Mesenchymal stem cell (in vitro differentiated cells and primary cell): ENCODE data around the gene FIG4.
"Not testable (repeated sequence)": the region's sequence is repeated elsewhere in the genome, so short reads cannot be mapped to it uniquely, and the experiment has no call there.

ENCODE experiments used
- DNase-seq: peaks from one replicate; pipeline ENCODE4 v3.0.0-alpha.2; 2013
- H2AFZ ChIP-seq: one replicate; pipeline ENCODE4 v1.6.1; 2013; ENCODE audit warnings: low read depth, mild to moderate bottlenecking, control low read depth, inconsistent platforms, low read length, moderate library complexity
- H2AK5ac ChIP-seq: 2 replicates; pipeline ENCODE4 v1.6.1; 2013; ENCODE audit warnings: low read length, moderate library complexity, mild to moderate bottlenecking, inconsistent platforms; ENCODE audit not compliant: severe bottlenecking
- H2BK120ac ChIP-seq: one replicate; pipeline ENCODE4 v1.6.1; 2013; ENCODE audit warnings: low read depth, mild to moderate bottlenecking, inconsistent platforms, low read length, moderate library complexity
- H2BK12ac ChIP-seq, 2 experiments: one replicate each; pipeline ENCODE4 v1.6.1; 2013; ENCODE audit warnings: inconsistent platforms in 2 of 2, low read length in 2 of 2, mild to moderate bottlenecking in 2 of 2, moderate library complexity in 2 of 2, control low read depth in 1 of 2
- H2BK15ac ChIP-seq: one replicate; pipeline ENCODE4 v1.6.1; 2013; ENCODE audit warnings: mild to moderate bottlenecking, low read depth, inconsistent platforms; ENCODE audit not compliant: poor library complexity, severe bottlenecking
- H2BK5ac ChIP-seq: 2 replicates; pipeline ENCODE4 v1.6.1; 2013; ENCODE audit warnings: low read depth, mild to moderate bottlenecking, low read length, control low read depth, inconsistent platforms; ENCODE audit not compliant: poor library complexity, severe bottlenecking
- H3K14ac ChIP-seq, 2 experiments: one replicate each; pipeline ENCODE4 v1.6.1; 2013; ENCODE audit warnings: inconsistent platforms in 2 of 2, low read length in 2 of 2, control low read depth in 1 of 2, mild to moderate bottlenecking in 1 of 2, moderate library complexity in 1 of 2
- H3K18ac ChIP-seq, 2 experiments: one replicate each; pipeline ENCODE4 v1.6.1; 2013; ENCODE audit warnings: inconsistent platforms in 2 of 2, low read length in 2 of 2, control low read depth in 1 of 2, low read depth in 1 of 2, mild to moderate bottlenecking in 1 of 2
- H3K23ac ChIP-seq, 2 experiments: one replicate each; pipeline ENCODE4 v1.6.1; 2013; ENCODE audit warnings: inconsistent platforms in 2 of 2, low read length in 2 of 2, mild to moderate bottlenecking in 2 of 2, moderate library complexity in 2 of 2, control low read depth in 1 of 2
- H3K27ac ChIP-seq: 2 replicates; pipeline ENCODE4 v1.5.1; 2013; ENCODE audit warnings: mild to moderate bottlenecking, moderate library complexity, low read length, control low read depth, inconsistent platforms; ENCODE audit not compliant: poor library complexity, severe bottlenecking
- H3K27me3 ChIP-seq, 2 experiments: 2 replicates each; pipeline versions ENCODE4 v1.6.1 to v1.7.0; 2013; ENCODE audit warnings: low read length in 2 of 2, mild to moderate bottlenecking in 2 of 2, moderate library complexity in 2 of 2, control low read depth in 1 of 2, inconsistent platforms in 1 of 2; ENCODE audit not compliant: control insufficient read depth in 1 of 2, insufficient read depth in 1 of 2
- H3K36me3 ChIP-seq, 2 experiments: 2 replicates each; pipeline versions ENCODE4 v1.6.1 to v1.7.0; 2013; ENCODE audit warnings: low read length in 2 of 2, control low read depth in 1 of 2, inconsistent platforms in 1 of 2, low read depth in 1 of 2, mild to moderate bottlenecking in 1 of 2; ENCODE audit not compliant: insufficient read depth in 2 of 2, control insufficient read depth in 1 of 2
- H3K4ac ChIP-seq, 2 experiments: one replicate each; pipeline ENCODE4 v1.6.1; 2013; ENCODE audit warnings: inconsistent platforms in 2 of 2, low read length in 2 of 2, mild to moderate bottlenecking in 2 of 2, moderate library complexity in 2 of 2, control low read depth in 1 of 2, low read depth in 1 of 2
- H3K4me1 ChIP-seq: 2 replicates; pipeline ENCODE4 v1.6.1; 2013; ENCODE audit warnings: low read depth, low read length, control low read depth; ENCODE audit not compliant: control insufficient read depth, insufficient read depth
- H3K4me2 ChIP-seq: 2 replicates; pipeline ENCODE4 v1.6.1; 2013; ENCODE audit warnings: low read length, mild to moderate bottlenecking, inconsistent platforms; ENCODE audit not compliant: poor library complexity, severe bottlenecking
- H3K4me3 ChIP-seq, 2 experiments: 2 replicates each; pipeline versions ENCODE4 v1.5.1 to v1.7.0; 2013; ENCODE audit warnings: low read length in 2 of 2, mild to moderate bottlenecking in 2 of 2, control low read depth in 1 of 2, low read depth in 1 of 2; ENCODE audit not compliant: insufficient read depth in 1 of 2
- H3K79me1 ChIP-seq: replicated peaks from 2 replicates; pipeline ENCODE4 v1.6.1; 2013; ENCODE audit warnings: mild to moderate bottlenecking, control low read depth, low read length, inconsistent platforms; ENCODE audit not compliant: poor library complexity, severe bottlenecking
- H3K9ac ChIP-seq: 2 replicates; pipeline ENCODE4 v1.7.0; 2013; ENCODE audit warnings: mild to moderate bottlenecking, low read length, moderate library complexity
- H3K9me3 ChIP-seq: 2 replicates; pipeline ENCODE4 v1.7.0; 2013; ENCODE audit warnings: mild to moderate bottlenecking, low read length; ENCODE audit not compliant: control insufficient read depth
- H4K8ac ChIP-seq: one replicate; pipeline ENCODE4 v1.6.1; 2013; ENCODE audit warnings: inconsistent platforms, mild to moderate bottlenecking, low read length, moderate library complexity
- H4K91ac ChIP-seq: one replicate; pipeline ENCODE4 v1.6.1; 2013; ENCODE audit warnings: mild to moderate bottlenecking, low read length, inconsistent platforms
- WGBS: methylation state at CpG from one replicate; pipeline ENCODE4 v1.1.7; 2013; ENCODE audit warnings: mixed read lengths; 5-methylcytosine and 5-hydroxymethylcytosine counted together

The FIG4 gene

DNA sequence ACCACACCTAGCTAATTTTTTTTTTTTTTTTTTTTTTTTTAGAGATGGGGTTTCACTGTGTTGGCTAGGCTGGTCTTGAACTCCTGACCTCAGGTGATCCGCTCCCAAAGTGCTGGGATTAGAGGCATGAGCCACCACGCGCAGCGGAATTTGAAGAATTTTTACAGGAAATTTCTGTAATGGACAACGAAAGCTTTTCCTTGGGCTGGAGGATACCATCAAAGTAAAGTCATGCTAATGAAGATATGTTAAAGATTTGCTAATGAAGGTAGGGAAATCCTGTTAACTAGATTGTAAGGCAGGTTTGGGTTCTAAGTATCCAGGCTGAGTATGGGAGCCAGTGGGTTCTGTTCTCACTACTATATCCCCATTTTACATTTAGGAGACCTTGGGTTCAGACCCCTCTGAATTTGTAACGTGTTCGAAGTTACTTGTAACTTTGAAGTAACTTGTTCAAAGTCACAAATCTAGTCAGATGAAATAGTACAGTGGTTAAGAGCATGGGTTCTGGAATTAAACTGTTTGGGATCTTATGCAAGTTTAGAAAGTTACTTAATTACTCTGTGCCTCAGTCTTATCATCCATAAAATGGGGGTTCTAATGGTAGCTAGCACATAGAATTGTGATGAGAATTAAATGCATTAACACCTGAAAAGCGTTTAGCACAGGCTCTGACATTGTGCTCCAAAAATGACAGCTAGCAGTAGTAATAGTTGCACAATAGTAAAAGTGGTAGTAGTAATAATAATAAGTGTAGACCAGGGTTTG lies 163.6 kb downstream of the FIG4 start:
- H2AFZ ChIP-seq = no peak overlapping the region
- H3K4ac ChIP-seq = no peak overlapping the region
- no peaks in the 10 kb centered on the region for H3K36me3 ChIP-seq
- no peak overlapping the region for H3K23ac ChIP-seq
- no peak overlapping the region for H2BK120ac ChIP-seq
- H3K4me1 ChIP-seq = no peaks in the 10 kb centered on the region
- 81% methylated on average over 8 of the region's 8 CpGs for WGBS
- no peaks in the 10 kb centered on the region for H3K27me3 ChIP-seq
- no peaks in the 10 kb centered on the region for H3K79me1 ChIP-seq
- no peak overlapping the region for H2AK5ac ChIP-seq
- H3K4me2 ChIP-seq = no peak overlapping the region
- H4K91ac ChIP-seq = no peak overlapping the region
- H4K8ac ChIP-seq = no peak overlapping the region
- no peak overlapping the region for H3K9ac ChIP-seq
- H2BK5ac ChIP-seq = no peak overlapping the region
- H3K27ac ChIP-seq = no peak overlapping the region
- no peak overlapping the region for H3K18ac ChIP-seq
- H3K9me3 ChIP-seq = no peaks in the 10 kb centered on the region
- no peak overlapping the region for H2BK12ac ChIP-seq
- H3K4me3 ChIP-seq = no peak overlapping the region
- H2BK15ac ChIP-seq = no peak overlapping the region
- DNase-seq = no peak
- no peak overlapping the region for H3K14ac ChIP-seq

DNA sequence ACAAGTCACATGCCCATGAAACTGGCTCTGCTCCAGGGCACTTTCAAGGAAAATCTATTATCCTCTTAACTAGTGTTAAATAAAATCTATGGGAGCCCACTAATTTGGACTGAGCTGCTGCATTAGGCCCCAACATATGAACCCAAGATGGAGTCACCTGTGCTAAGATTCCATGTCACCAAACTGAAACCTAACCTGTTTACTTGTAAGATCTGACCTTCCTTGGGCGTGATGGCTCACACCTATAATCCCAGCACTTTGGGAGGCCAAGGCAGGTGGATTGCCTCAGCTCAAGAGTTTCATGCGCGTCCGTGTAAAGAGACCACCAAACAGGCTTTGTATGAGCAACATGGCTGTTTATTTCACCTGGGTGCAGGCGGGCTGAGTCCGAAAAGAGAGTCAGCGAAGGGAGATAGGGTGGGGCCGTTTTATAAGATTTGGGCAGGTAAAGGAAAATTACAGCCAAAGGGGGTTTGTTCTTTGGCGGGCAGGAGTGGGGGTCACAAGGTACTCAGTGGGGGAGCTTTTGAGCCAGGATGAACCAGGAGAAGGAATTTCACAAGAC lies 164.5 kb downstream of the FIG4 start:
- 78% methylated on average over 9 of the region's 9 CpGs for WGBS
- not testable (repeated sequence) for H3K4me3 ChIP-seq, H2BK15ac ChIP-seq, H2AFZ ChIP-seq, H3K9me3 ChIP-seq, H2BK120ac ChIP-seq, H3K4ac ChIP-seq, H3K27ac ChIP-seq, H4K8ac ChIP-seq, H2AK5ac ChIP-seq, H3K14ac ChIP-seq, H3K79me1 ChIP-seq, H3K27me3 ChIP-seq, H2BK5ac ChIP-seq, H4K91ac ChIP-seq, DNase-seq, H3K9ac ChIP-seq, H3K18ac ChIP-seq, H2BK12ac ChIP-seq, H3K4me1 ChIP-seq, H3K4me2 ChIP-seq, H3K36me3 ChIP-seq, H3K23ac ChIP-seq

DNA sequence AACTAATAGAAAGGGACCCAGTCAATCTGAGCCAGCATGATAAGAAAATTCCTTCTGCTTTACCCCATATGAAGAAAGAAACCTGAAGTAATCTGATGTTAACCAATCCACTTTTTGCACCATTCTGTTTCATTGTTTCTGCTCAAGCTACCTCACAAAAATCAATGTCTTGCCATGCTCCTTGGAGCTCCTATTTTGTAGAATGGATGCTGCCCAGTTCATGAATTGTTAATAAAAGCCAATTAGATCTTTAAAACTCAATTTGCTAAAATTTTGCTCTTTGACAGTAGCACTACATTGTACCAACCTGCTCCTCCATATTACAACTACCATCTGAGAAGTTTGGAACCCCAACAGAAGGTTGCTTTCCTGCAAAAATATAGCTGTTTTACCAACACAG lies 170.8 kb downstream of the FIG4 start:
- Histone ChIP-seq H3K23ac (no peak overlapping the region), H3K9me3 (peaks cover 4% of the 10 kb centered on the region), H2BK12ac (no peak overlapping the region), H3K9ac (no peak overlapping the region), H2BK5ac (no peak overlapping the region), H3K36me3 (no peaks in the 10 kb centered on the region), H2AFZ (no peak overlapping the region), H3K79me1 (no peaks in the 10 kb centered on the region), H3K14ac (no peak overlapping the region), H3K27ac (no peak overlapping the region), H4K91ac (no peak overlapping the region), H3K4ac (no peak overlapping the region), H3K4me3 (no peak overlapping the region), H3K4me2 (no peak overlapping the region), H3K4me1 (peaks cover under 1% of the 10 kb centered on the region), H2BK120ac (no peak overlapping the region), H2AK5ac (no peak overlapping the region), H2BK15ac (no peak overlapping the region), H3K27me3 (peaks cover 0 to 11% of the 10 kb centered on the region in 2 experiments), H3K18ac (no peak overlapping the region), H4K8ac (no peak overlapping the region)
- DNase-seq = no peak

DNA sequence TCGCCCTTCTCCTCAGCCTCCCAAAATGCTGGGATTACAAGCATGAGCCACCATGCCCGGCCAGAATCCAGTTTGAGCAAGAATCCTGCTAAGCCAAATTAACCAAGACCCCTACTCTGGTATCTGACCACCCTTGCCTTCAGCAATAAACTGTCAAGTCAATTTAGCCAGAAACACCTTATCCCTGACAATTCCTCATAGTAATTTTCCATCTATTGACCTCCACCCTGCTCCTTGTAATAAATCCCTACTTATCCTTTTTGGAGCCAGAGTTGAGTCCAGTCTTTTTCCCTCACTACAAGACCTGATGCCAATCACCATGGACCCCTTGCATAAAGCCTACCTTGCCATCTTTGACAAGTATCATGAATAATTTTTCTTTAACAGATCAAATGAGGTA lies 173.0 kb downstream of the FIG4 start:
- peaks cover 4% of the 10 kb centered on the region for H3K9me3 ChIP-seq
- H3K18ac ChIP-seq = no peak overlapping the region
- H3K4me1 ChIP-seq = peaks cover 2% of the 10 kb centered on the region
- no peak overlapping the region for H3K9ac ChIP-seq
- no peak overlapping the region for H2BK15ac ChIP-seq
- no peak overlapping the region for H3K4me2 ChIP-seq
- no peak overlapping the region for H3K4ac ChIP-seq
- DNase-seq = no peak
- no peak overlapping the region for H3K4me3 ChIP-seq
- no peak overlapping the region for H4K8ac ChIP-seq
- no peaks in the 10 kb centered on the region for H3K79me1 ChIP-seq
- WGBS = 82% methylated on average over 2 of the region's 2 CpGs
- H2AK5ac ChIP-seq = no peak overlapping the region
- H4K91ac ChIP-seq = no peak overlapping the region
- no peak overlapping the region for H2AFZ ChIP-seq
- H2BK5ac ChIP-seq = no peak overlapping the region
- H3K14ac ChIP-seq = no peak overlapping the region
- no peaks in the 10 kb centered on the region for H3K36me3 ChIP-seq
- H3K23ac ChIP-seq = no peak overlapping the region
- H3K27ac ChIP-seq = no peak overlapping the region
- no peak overlapping the region for H2BK12ac ChIP-seq
- H2BK120ac ChIP-seq = no peak overlapping the region
- H3K27me3 ChIP-seq = peaks cover 0 to 12% of the 10 kb centered on the region in 2 experiments
